ENCODE results near the gene OVCH1. TPM values are rescaled to one million over a fixed set of nuclear protein-coding genes. Genes with fewer than 3 reads are reported as not detected.

Gene OVCH1
- total and polyA plus RNA-seq, 3 donors from 2014 or later, result 0.43 to 3.0 (median 1.2) TPM

GRCh38 chr12:29429999-29430715, 67.3 kb downstream of the OVCH1 start:
- no peak for TF ChIP-seq CTCF (IDR thresholded peaks at IDR 0.05)
- TF ChIP-seq POLR2A (IDR thresholded peaks at IDR 0.05), result no peak
- DNase-seq, result no peak
- H3K27ac ChIP-seq, result no peak overlapping the region
- H3K4me3 ChIP-seq, result no peak overlapping the region
- H3K27me3 ChIP-seq, result no peaks in the 10 kb centered on the region
- no peaks in the 10 kb centered on the region for H3K36me3 ChIP-seq (ENCODE audit: low read depth, missing control alignments)
- 70 to 84% methylated on average over 3 of the region's 3 CpGs for WGBS, 2 donors
- H3K4me1 ChIP-seq, result no peaks in the 10 kb centered on the region
- intact Hi-C loops (cut with DNase I; ENCODE audit: low total_unique reads), result no loop called here
- H3K9me3 ChIP-seq, result no peaks in the 10 kb centered on the region

GRCh38 chr12:29428633-29429032, 68.9 kb downstream of the OVCH1 start:
- no peaks in the 10 kb centered on the region for H3K4me1 ChIP-seq
- DNase-seq, result no peak
- H3K27ac ChIP-seq, result no peak overlapping the region
- H3K27me3 ChIP-seq, result no peaks in the 10 kb centered on the region
- intact Hi-C loops (cut with DNase I; ENCODE audit: low total_unique reads), result no loop called here
- H3K36me3 ChIP-seq (ENCODE audit: low read depth, missing control alignments), result no peaks in the 10 kb centered on the region
- no peak for TF ChIP-seq CTCF (IDR thresholded peaks at IDR 0.05)
- no peak for TF ChIP-seq POLR2A (IDR thresholded peaks at IDR 0.05)
- no peaks in the 10 kb centered on the region for H3K9me3 ChIP-seq
- H3K4me3 ChIP-seq, result no peak overlapping the region

- Histone ChIP-seq H3K36me3 (ENCODE audit: low read depth, missing control alignments) (no peaks in the 10 kb centered on the region), H3K27me3 (no peaks in the 10 kb centered on the region), H3K9me3 (no peaks in the 10 kb centered on the region), H3K4me1 (no peaks in the 10 kb centered on the region), H3K27ac (no peak overlapping the region), H3K4me3 (no peak overlapping the region)
- DNase-seq, result no peak
- intact Hi-C loops (cut with DNase I; ENCODE audit: low total_unique reads), result no loop called here
- WGBS, 2 donors, result 52 to 62% methylated on average over 4 of the region's 4 CpGs
- TF ChIP-seq POLR2A (IDR thresholded peaks at IDR 0.05), result no peak
- no peak for TF ChIP-seq CTCF (IDR thresholded peaks at IDR 0.05)
Observed at GRCh38 chr12:29427964-29428363, 69.5 kb downstream of the OVCH1 start.

GRCh38 chr12:29426498-29426897, 71.0 kb downstream of the OVCH1 start:
- DNase-seq, result no peak
- 85 to 91% methylated on average over 2 of the region's 2 CpGs for WGBS, 2 donors
- Histone ChIP-seq H3K4me1 (no peaks in the 10 kb centered on the region), H3K36me3 (ENCODE audit: low read depth, missing control alignments) (no peaks in the 10 kb centered on the region), H3K4me3 (no peak overlapping the region), H3K9me3 (no peaks in the 10 kb centered on the region), H3K27me3 (no peaks in the 10 kb centered on the region), H3K27ac (no peak overlapping the region)
- no peak for TF ChIP-seq POLR2A (IDR thresholded peaks at IDR 0.05)
- TF ChIP-seq CTCF (IDR thresholded peaks at IDR 0.05), result no peak
- intact Hi-C loops (cut with DNase I; ENCODE audit: low total_unique reads), result no loop called here

- no peaks in the 10 kb centered on the region for H3K9me3 ChIP-seq
- H3K27ac ChIP-seq, result no peak overlapping the region
- no peak overlapping the region for H3K4me3 ChIP-seq
- no peaks in the 10 kb centered on the region for H3K36me3 ChIP-seq (ENCODE audit: low read depth, missing control alignments)
- no peak for DNase-seq
- H3K27me3 ChIP-seq, result no peaks in the 10 kb centered on the region
- TF ChIP-seq POLR2A (IDR thresholded peaks at IDR 0.05), result no peak
- TF ChIP-seq CTCF (IDR thresholded peaks at IDR 0.05), result no peak
- no peaks in the 10 kb centered on the region for H3K4me1 ChIP-seq
- 64 to 77% methylated on average over 2 of the region's 2 CpGs for WGBS, 2 donors
- intact Hi-C loops (cut with DNase I; ENCODE audit: low total_unique reads), result no loop called here
Observed at GRCh38 chr12:29425722-29426121, 71.8 kb downstream of the OVCH1 start.

All from testis (tissue), 3 donors.